Endothelial cell of umbilical vein (primary cell): Measurements from ENCODE around the gene GZMM. TPM values are rescaled to one million over a fixed set of nuclear protein-coding genes. Genes with fewer than 3 reads are reported as not detected.
"Not testable (repeated sequence)": the region's sequence is repeated elsewhere in the genome, so short reads cannot be mapped to it uniquely, and the experiment has no call there.

Source experiments
- BruUV-seq: library from RNA; stranded (reverse); fragments of 400-500 nt; replicated peaks from 2 replicates; lab custom pipeline; 2021; lab: Mats Ljungman, UMichigan
- CTCF ChIA-PET: fragments of 300-600, 350-600 bp; sonication (Branson Sonifier 250); formaldehyde crosslinking; loops from one replicate; lab custom pipeline; 2021; ENCODE audit warnings: antibody characterized with exemption, inconsistent platforms; lab: Charles Lee
- POLR2A ChIA-PET: fragments of 300-600, 350-600 bp; sonication (Branson Sonifier 250); formaldehyde crosslinking; loops from one replicate; lab custom pipeline; 2021; ENCODE audit warnings: antibody characterized with exemption, inconsistent platforms; lab: Charles Lee
- DNase-seq: peaks from one replicate; pipeline ENCODE4 v3.0.0-alpha.2; 2011; ENCODE audit warnings: low read depth, low spot score
- FAIRE-seq: peaks from 2 replicates; lab custom pipeline; 2011; peaks lifted over from hg19 to GRCh38; lab: Jason Lieb, UNC
- H2AFZ ChIP-seq: 2 replicates; pipeline ENCODE4 v1.6.0; 2012; ENCODE audit warnings: low read depth, low read length, control low read depth, inconsistent platforms
- H3K27ac ChIP-seq: 2 replicates; pipeline ENCODE4 v1.5.1; 2011; ENCODE audit warnings: low read depth, mild to moderate bottlenecking, control low read depth, low read length, moderate library complexity; ENCODE audit not compliant: insufficient read depth
- H3K27me3 ChIP-seq, 2 experiments: 2 replicates each; pipeline versions ENCODE4 v1.6.0 to v1.6.1; 2011; ENCODE audit warnings: low read length in 2 of 2, mixed read lengths in 1 of 2; ENCODE audit not compliant: control insufficient read depth in 2 of 2, insufficient read depth in 2 of 2
- H3K36me3 ChIP-seq, 2 experiments: 2 replicates in 1 of 2; 3 replicates in 1 of 2; pipeline ENCODE4 v1.5.1; 2011; ENCODE audit warnings: low read length in 2 of 2, mild to moderate bottlenecking in 1 of 2, moderate library complexity in 1 of 2; ENCODE audit not compliant: control insufficient read depth in 2 of 2, insufficient read depth in 2 of 2; ENCODE audit errors: extremely low read depth in 1 of 2
- H3K4me1 ChIP-seq: 3 replicates; pipeline ENCODE4 v1.5.1; 2011; ENCODE audit warnings: mild to moderate bottlenecking, low read length; ENCODE audit not compliant: control insufficient read depth, insufficient read depth; ENCODE audit errors: extremely low read depth
- H3K4me2 ChIP-seq: 2 replicates; pipeline ENCODE4 v1.6.1; 2011; ENCODE audit warnings: low read length, control low read depth, mixed read lengths; ENCODE audit not compliant: insufficient read depth
- H3K4me3 ChIP-seq, 3 experiments: fragments of 200-600 bp in 1 of 3; sonication (generic), shearing (Covaris generic) in 1 of 3; replicated peaks in 1 of 3; 2 replicates each; pipeline ENCODE4 v1.5.1; 2011 to 2016; ENCODE audit warnings: control low read depth in 3 of 3, low read length in 3 of 3, mild to moderate bottlenecking in 2 of 3, inconsistent platforms in 1 of 3, low read depth in 1 of 3, moderate library complexity in 1 of 3; ENCODE audit not compliant: insufficient read depth in 1 of 3
- H3K79me2 ChIP-seq: 2 replicates; pipeline ENCODE4 v1.6.0; 2012; ENCODE audit warnings: low read length, inconsistent platforms; ENCODE audit not compliant: control insufficient read depth, insufficient read depth
- H3K9ac ChIP-seq: replicated peaks from 2 replicates; pipeline ENCODE3; 2011; ENCODE audit warnings: low read length, control low read depth; ENCODE audit not compliant: insufficient read depth; ENCODE audit errors: extremely low read depth
- H3K9me1 ChIP-seq: replicated peaks from 3 replicates; pipeline ENCODE4 v1.6.0; 2011; ENCODE audit warnings: mild to moderate bottlenecking, low read length; ENCODE audit not compliant: control insufficient read depth, insufficient read depth; ENCODE audit errors: extremely low read depth
- H3K9me3 ChIP-seq: replicated peaks from 2 replicates; pipeline ENCODE4 v1.5.1; 2012; ENCODE audit warnings: low read length, inconsistent platforms; ENCODE audit not compliant: control insufficient read depth, insufficient read depth
- H4K20me1 ChIP-seq: replicated peaks from 2 replicates; pipeline ENCODE3; 2011; ENCODE audit warnings: mild to moderate bottlenecking, low read length; ENCODE audit not compliant: control insufficient read depth, insufficient read depth; ENCODE audit errors: extremely low read depth
- CTCF ChIP-seq, 2 donors: IDR thresholded peaks; 1 replicate in 1 of 2; 2 replicates in 1 of 2; pipeline ENCODE4 v1.5.1; 2011; ENCODE audit warnings: low read length in 2 of 2, mild to moderate bottlenecking in 2 of 2, moderate library complexity in 2 of 2, control low read depth in 1 of 2, inconsistent platforms in 1 of 2, low read depth in 1 of 2; ENCODE audit not compliant: insufficient read depth in 1 of 2; ENCODE audit errors: extremely low read depth in 1 of 2
- EZH2 ChIP-seq: IDR thresholded peaks from 2 replicates; pipeline ENCODE4 v1.6.1; 2012; ENCODE audit warnings: borderline replicate concordance, low read depth, mild to moderate bottlenecking, moderate library complexity, low read length, inconsistent platforms; ENCODE audit not compliant: severe bottlenecking
- FOS ChIP-seq: IDR thresholded peaks from 2 replicates; pipeline ENCODE4 v1.6.1; 2011; ENCODE audit warnings: mild to moderate bottlenecking, low read length, moderate library complexity, borderline replicate concordance; ENCODE audit not compliant: insufficient read depth
- GATA2 ChIP-seq: IDR thresholded peaks from 2 replicates; pipeline ENCODE4 v1.7.0; 2011; ENCODE audit warnings: low read depth, mild to moderate bottlenecking, moderate library complexity, mixed read lengths, low read length; ENCODE audit not compliant: insufficient read length, insufficient read depth
- JUN ChIP-seq: IDR thresholded peaks from 2 replicates; pipeline ENCODE4 v1.6.1; 2011; ENCODE audit warnings: borderline replicate concordance, low read depth; ENCODE audit not compliant: insufficient read length, insufficient read depth
- MAX ChIP-seq: IDR thresholded peaks from 2 replicates; pipeline ENCODE4 v1.6.1; 2011; ENCODE audit not compliant: insufficient read depth, insufficient read length
- MYC ChIP-seq: IDR thresholded peaks from one replicate; pipeline ENCODE4 v1.6.1; 2011; ENCODE audit warnings: mild to moderate bottlenecking, low read depth, low read length
- POLR2A ChIP-seq: IDR thresholded peaks from 2 replicates; pipeline ENCODE4 v1.6.1; 2012; ENCODE audit warnings: low read depth, mild to moderate bottlenecking, control low read depth, low read length
- POLR2AphosphoS5 ChIP-seq: IDR thresholded peaks from 2 replicates; pipeline ENCODE4 v1.6.1; 2012; ENCODE audit warnings: low read depth, mild to moderate bottlenecking, control low read depth, low read length, moderate library complexity; ENCODE audit not compliant: insufficient read depth
- dilution Hi-C: fragments of 300-500 bp; cut with MboI; formaldehyde crosslinking; loops from one replicate; pipeline ENCODE4 v1.15.0; 2019; ENCODE audit warnings: low sequenced_read_pairs; ENCODE audit not compliant: extremely low pct_ligation_motif_present
- intact Hi-C: fragments of 100-400 bp; cut with micrococcal nuclease; formaldehyde crosslinking; loops from one replicate; pipeline ENCODE4 v1.10.0; 2022
- polyA plus RNA-seq, 4 experiments: library from polyadenylated mRNA; depleted of rRNA in 3 of 4; stranded (reverse) in 3 of 4; unstranded in 1 of 4; fragments of >200 nt; gene quantifications; 2 replicates each; pipeline versions ENCODE4 v1.2.1 to v1.2.3, GENCODE V29; 2011 to 2012; ENCODE audit warnings: missing spikeins in 1 of 4
- total RNA-seq: library from RNA; stranded (reverse); gene quantifications from 2 replicates; pipeline ENCODE4 v1.2.3, GENCODE V29; 2021

The GZMM gene
- total and polyA plus RNA-seq, 2 donors (not counting 3 experiments of a cell fraction or from before 2014, with no cell fraction given), result not detected

- H3K4me1 ChIP-seq, H3K9me3 ChIP-seq, DNase-seq, H3K4me2 ChIP-seq, dilution Hi-C loops, H3K9ac ChIP-seq, H3K9me1 ChIP-seq, H3K27me3 ChIP-seq, H3K79me2 ChIP-seq, H2AFZ ChIP-seq, H4K20me1 ChIP-seq, BruUV-seq, H3K27ac ChIP-seq, H3K4me3 ChIP-seq, FAIRE-seq: not testable (repeated sequence)
- intact Hi-C loops, result loop anchor here (2.0 kb wide), 2 partner anchors 78 to 150 kb away; partner anchors contain the start of gene RNF126
- H3K36me3 ChIP-seq, result peaks cover 2 to 21% of the 10 kb centered on the region in 2 experiments
- ChIA-PET CTCF (interaction anchor here (1.2 to 2.6 kb wide), 10 partner anchors 8 to 149 kb away, joined by 3 to 21 read pairs (median 6); partner anchors contain the start of genes BSG and RNF126), POLR2A (interaction anchor here (1.3 kb wide), 1 partner anchor 13 kb away, joined by 3 read pairs; no protein-coding TSS in a partner anchor)
Measured at GRCh38 chr19:585146-585545, 41.3 kb downstream of the GZMM start.

GRCh38 chr19:585551-586110 lies 41.8 kb downstream of the GZMM start:
- Histone ChIP-seq H3K4me1 (no peaks in the 10 kb centered on the region), H4K20me1 (no peaks in the 10 kb centered on the region), H3K27me3 (peaks cover 8 to 9% of the 10 kb centered on the region in 2 experiments), H3K36me3 (peaks cover 0 to 16% of the 10 kb centered on the region in 2 experiments), H3K9me1 (no peaks in the 10 kb centered on the region), H3K4me2 (no peak overlapping the region), H3K9me3 (no peaks in the 10 kb centered on the region), H3K27ac (no peak overlapping the region), H2AFZ (no peak overlapping the region), H3K9ac (no peak overlapping the region), H3K79me2 (no peaks in the 10 kb centered on the region), H3K4me3 (no peak overlapping the region)
- BruUV-seq, result no TSS peak
- CTCF ChIA-PET, result interaction anchor here (1.2 to 2.6 kb wide), 3 partner anchors 9 to 149 kb away, joined by 3 to 8 read pairs (median 8); partner anchors contain the start of gene RNF126
- dilution Hi-C loops, result no loop called here
- TF ChIP-seq FOS, result no peak
- TF ChIP-seq JUN, result no peak
- no peak for TF ChIP-seq EZH2
- TF ChIP-seq CTCF (IDR thresholded peaks at IDR 0.05; ENCODE audit: extremely low read depth in 1 of 2, insufficient read depth in 1 of 2, low read depth in 1 of 2, low read length in 2 of 2), result no peak
- TF ChIP-seq POLR2AphosphoS5, result no peak
- no peak for TF ChIP-seq GATA2
- no peak for TF ChIP-seq MAX
- no peak for TF ChIP-seq MYC
- no peak for TF ChIP-seq POLR2A
- intact Hi-C loops, result loop anchor here (2.0 kb wide), 2 partner anchors 77 to 149 kb away; partner anchors contain the start of gene RNF126
- POLR2A ChIA-PET, result interaction anchor here (1.3 kb wide), 1 partner anchor 14 kb away, joined by 3 read pairs; no protein-coding TSS in a partner anchor
- DNase-seq, result no peak
- FAIRE-seq, result no peak
